Ishikawa (cell line): ENCODE results near the gene NPHP4.

ENCODE experiments used
- EP300 ChIP-seq: IDR thresholded peaks from 2 replicates; pipeline ENCODE4 v1.6.1; 2012; ENCODE audit warnings: borderline replicate concordance
- FOXM1 ChIP-seq: IDR thresholded peaks from 2 replicates; pipeline ENCODE4 v1.6.1; 2012; ENCODE audit warnings: low read depth, borderline replicate concordance
- TAF1 ChIP-seq: IDR thresholded peaks from 2 replicates; pipeline ENCODE4 v1.6.1; 2012; ENCODE audit warnings: low read depth, mild to moderate bottlenecking
- TF ChIP-seq, protein P1 (sequence below): IDR thresholded peaks from 2 replicates; pipeline ENCODE4 v1.6.1; 2012; ENCODE audit warnings: low read depth, mild to moderate bottlenecking

GRCh38 chr1:5843521-5844096 is 148.6 kb downstream of the NPHP4 start:
- TF ChIP-seq, protein P1, sequence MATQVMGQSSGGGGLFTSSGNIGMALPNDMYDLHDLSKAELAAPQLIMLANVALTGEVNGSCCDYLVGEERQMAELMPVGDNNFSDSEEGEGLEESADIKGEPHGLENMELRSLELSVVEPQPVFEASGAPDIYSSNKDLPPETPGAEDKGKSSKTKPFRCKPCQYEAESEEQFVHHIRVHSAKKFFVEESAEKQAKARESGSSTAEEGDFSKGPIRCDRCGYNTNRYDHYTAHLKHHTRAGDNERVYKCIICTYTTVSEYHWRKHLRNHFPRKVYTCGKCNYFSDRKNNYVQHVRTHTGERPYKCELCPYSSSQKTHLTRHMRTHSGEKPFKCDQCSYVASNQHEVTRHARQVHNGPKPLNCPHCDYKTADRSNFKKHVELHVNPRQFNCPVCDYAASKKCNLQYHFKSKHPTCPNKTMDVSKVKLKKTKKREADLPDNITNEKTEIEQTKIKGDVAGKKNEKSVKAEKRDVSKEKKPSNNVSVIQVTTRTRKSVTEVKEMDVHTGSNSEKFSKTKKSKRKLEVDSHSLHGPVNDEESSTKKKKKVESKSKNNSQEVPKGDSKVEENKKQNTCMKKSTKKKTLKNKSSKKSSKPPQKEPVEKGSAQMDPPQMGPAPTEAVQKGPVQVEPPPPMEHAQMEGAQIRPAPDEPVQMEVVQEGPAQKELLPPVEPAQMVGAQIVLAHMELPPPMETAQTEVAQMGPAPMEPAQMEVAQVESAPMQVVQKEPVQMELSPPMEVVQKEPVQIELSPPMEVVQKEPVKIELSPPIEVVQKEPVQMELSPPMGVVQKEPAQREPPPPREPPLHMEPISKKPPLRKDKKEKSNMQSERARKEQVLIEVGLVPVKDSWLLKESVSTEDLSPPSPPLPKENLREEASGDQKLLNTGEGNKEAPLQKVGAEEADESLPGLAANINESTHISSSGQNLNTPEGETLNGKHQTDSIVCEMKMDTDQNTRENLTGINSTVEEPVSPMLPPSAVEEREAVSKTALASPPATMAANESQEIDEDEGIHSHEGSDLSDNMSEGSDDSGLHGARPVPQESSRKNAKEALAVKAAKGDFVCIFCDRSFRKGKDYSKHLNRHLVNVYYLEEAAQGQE = no peak
- TF ChIP-seq FOXM1 (no peak), TAF1 (no peak), EP300 (no peak)
